ENCODE results near the gene TSPOAP1. TPM values are rescaled to one million over a fixed set of nuclear protein-coding genes. Genes with fewer than 3 reads are reported as not detected.

Gene TSPOAP1
- total and polyA plus RNA-seq, 3 donors from 2014 or later = 7.2 to 13.0 (median 8.2) TPM

DNA sequence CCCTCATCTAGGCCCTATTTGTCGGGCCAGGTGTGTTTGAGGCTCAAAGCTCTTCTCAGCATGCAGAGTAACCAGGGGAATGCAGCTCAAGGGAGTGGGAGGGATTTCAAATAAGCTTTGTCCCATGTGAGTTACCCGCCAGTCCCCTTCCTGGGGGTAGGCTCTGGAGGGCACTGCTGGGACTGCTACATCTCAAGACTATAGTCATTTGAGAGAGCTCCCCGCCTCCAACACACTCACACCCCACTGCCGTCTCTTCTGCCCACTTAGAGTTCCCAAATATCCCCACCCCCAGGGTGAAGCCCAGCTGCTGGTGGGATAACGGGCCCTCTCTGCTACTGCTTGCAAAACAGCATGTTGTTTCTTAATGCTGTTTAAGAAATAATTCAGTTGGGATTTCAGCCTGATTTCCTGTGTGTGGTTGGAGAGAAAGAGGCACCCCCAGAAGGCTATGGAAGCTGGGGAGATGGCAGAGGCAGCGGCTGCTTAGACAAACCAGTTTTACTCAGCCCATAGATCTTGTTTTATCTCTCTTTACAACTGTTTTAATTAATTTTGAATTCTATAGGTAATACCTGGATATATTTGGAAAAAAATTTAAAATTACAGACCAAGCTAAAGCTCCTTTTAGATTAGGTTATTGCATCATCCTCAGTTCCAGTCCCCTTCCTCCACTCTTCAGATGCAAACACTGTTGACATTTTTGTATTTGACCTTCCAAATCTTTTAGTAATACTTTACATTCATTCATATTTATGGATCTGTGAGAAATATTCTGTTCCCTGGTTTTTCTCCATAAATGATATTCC, 43.8 kb downstream of the TSPOAP1 start:
- no peak overlapping the region for H3K27ac ChIP-seq
- H3K4me3 ChIP-seq = no peak overlapping the region
- no peaks in the 10 kb centered on the region for H3K36me3 ChIP-seq (ENCODE audit: low read depth, missing control alignments)
- TF ChIP-seq, protein P1, sequence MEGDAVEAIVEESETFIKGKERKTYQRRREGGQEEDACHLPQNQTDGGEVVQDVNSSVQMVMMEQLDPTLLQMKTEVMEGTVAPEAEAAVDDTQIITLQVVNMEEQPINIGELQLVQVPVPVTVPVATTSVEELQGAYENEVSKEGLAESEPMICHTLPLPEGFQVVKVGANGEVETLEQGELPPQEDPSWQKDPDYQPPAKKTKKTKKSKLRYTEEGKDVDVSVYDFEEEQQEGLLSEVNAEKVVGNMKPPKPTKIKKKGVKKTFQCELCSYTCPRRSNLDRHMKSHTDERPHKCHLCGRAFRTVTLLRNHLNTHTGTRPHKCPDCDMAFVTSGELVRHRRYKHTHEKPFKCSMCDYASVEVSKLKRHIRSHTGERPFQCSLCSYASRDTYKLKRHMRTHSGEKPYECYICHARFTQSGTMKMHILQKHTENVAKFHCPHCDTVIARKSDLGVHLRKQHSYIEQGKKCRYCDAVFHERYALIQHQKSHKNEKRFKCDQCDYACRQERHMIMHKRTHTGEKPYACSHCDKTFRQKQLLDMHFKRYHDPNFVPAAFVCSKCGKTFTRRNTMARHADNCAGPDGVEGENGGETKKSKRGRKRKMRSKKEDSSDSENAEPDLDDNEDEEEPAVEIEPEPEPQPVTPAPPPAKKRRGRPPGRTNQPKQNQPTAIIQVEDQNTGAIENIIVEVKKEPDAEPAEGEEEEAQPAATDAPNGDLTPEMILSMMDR (IDR thresholded peaks at IDR 0.05) = no peak
- no peak for TF ChIP-seq POLR2A (IDR thresholded peaks at IDR 0.05)
- 62 to 68% methylated on average over 6 of the region's 6 CpGs for WGBS, 2 donors
- intact Hi-C loops (cut with DNase I; ENCODE audit: low total_unique reads) = no loop called here
- DNase-seq = peak; percentile 6
- peaks cover 3% of the 10 kb centered on the region for H3K4me1 ChIP-seq
- H3K9me3 ChIP-seq = no peaks in the 10 kb centered on the region
- H3K27me3 ChIP-seq = no peaks in the 10 kb centered on the region

DNA sequence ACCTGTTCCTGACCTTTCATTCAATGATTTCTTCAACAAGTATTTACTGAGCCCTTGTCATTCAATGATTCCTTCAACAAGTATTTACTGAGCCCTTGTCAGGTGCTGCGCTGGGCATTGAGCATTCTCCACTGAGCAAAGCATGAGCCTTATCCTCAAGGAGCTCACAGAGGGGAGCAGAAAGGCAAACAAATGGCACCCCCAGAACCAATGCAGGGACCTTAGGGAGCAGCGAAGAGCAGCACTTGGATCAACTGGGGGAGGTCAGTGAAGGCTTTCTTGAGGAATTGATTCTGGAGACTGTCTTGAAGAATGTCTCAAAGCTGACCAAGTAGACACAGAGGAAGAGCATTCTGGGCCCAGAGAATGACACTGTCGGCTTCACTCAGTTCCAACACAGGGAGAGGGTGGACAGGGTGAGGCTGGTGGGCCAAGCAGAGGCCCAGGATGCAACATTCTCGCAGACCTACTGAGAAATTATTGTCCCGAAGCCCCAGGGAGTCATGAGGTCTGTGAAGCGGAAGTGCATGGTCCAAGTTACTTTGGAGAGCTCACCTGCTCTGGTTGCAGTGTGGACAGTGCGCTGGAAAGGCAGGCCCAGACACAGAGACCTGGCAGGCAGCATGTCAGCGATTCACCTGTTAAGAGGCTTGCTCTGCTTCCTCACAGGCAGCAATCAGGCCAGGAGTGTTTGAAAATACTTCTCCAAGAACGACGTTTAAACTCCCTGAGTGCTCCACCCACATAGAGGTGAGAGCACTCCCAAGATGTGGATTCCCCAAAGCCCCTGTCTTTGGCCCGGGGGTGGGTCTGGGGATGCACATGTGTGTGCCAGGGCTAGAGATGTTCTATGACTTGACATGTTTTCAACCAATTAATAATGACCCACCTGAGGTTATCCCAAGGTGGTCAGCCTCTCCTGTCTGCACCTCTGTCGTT, 44.7 kb downstream of the TSPOAP1 start:
- peaks cover 5% of the 10 kb centered on the region for H3K4me1 ChIP-seq
- H3K36me3 ChIP-seq (ENCODE audit: low read depth, missing control alignments) = no peaks in the 10 kb centered on the region
- H3K9me3 ChIP-seq = no peaks in the 10 kb centered on the region
- WGBS, 2 donors = 77 to 80% methylated on average over 10 to 12 of the region's 12 CpGs
- intact Hi-C loops (cut with DNase I; ENCODE audit: low total_unique reads) = no loop called here
- no peak overlapping the region for H3K4me3 ChIP-seq
- no peaks in the 10 kb centered on the region for H3K27me3 ChIP-seq
- TF ChIP-seq POLR2A (IDR thresholded peaks at IDR 0.05) = no peak
- TF ChIP-seq, protein P1 (IDR thresholded peaks at IDR 0.05) = no peak
- no peak for DNase-seq
- H3K27ac ChIP-seq = no peak overlapping the region

DNA sequence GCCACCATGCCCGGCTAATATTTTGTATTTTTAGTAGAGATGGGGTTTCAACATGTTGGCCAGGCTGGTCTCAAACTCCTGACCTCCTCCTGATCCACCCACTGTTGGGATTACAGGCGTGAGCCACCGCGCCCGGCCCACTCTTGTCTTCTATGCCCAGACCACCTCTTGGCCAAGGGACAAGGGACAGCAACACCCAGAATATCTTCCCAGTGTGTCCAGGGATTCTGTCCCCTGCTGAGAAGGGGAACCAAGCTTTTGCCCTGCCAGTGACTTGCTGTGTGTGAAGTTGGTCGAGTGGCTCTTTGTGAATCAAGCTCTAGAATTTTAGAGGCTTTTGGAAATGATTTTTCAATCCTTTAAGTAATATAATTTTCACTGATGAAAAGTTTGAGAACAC, 46.2 kb downstream of the TSPOAP1 start:
- Histone ChIP-seq H3K4me1 (peaks cover 9% of the 10 kb centered on the region), H3K36me3 (ENCODE audit: low read depth, missing control alignments) (no peaks in the 10 kb centered on the region), H3K27ac (no peak overlapping the region), H3K9me3 (no peaks in the 10 kb centered on the region), H3K27me3 (no peaks in the 10 kb centered on the region), H3K4me3 (no peak overlapping the region)
- 89 to 90% methylated on average over 6 of the region's 6 CpGs for WGBS, 2 donors
- intact Hi-C loops (cut with DNase I; ENCODE audit: low total_unique reads) = no loop called here
- no peak for TF ChIP-seq POLR2A (IDR thresholded peaks at IDR 0.05)
- TF ChIP-seq, protein P1 (IDR thresholded peaks at IDR 0.05) = no peak
- no peak for DNase-seq

DNA sequence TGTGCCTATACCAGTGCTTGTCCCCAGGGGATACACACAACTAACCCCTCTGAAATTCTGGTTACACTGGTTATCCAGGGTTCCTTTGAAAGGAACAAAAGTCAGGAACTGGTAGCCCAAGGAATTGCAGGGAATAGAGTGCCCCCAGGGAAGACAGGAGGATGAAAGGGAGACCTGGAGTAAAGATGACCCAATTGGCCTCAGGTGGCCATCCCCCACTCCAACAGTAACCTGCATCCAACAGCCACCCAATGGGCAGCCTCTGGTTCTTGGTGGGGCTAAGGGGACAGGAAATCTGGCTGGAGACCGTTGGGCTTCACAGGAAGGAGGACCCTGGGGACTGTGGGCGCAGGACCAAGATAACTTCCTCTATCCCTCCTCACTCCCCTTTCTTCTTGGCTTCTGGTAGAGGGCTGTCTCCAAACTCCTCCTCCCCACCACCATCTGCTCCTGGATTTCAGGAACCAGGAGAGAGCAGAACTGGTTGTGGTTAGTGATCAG, 47.0 kb downstream of the TSPOAP1 start:
- no peaks in the 10 kb centered on the region for H3K27me3 ChIP-seq
- no peak overlapping the region for H3K4me3 ChIP-seq
- H3K36me3 ChIP-seq (ENCODE audit: low read depth, missing control alignments) = no peaks in the 10 kb centered on the region
- H3K4me1 ChIP-seq = peaks cover 9% of the 10 kb centered on the region
- H3K9me3 ChIP-seq = no peaks in the 10 kb centered on the region
- no peak overlapping the region for H3K27ac ChIP-seq
- WGBS, 2 donors = 48% methylated on average over 2 of the region's 2 CpGs; no CpG with 5 or more reads in 1 of the 2 donors
- no peak for DNase-seq
- TF ChIP-seq, protein P1 (IDR thresholded peaks at IDR 0.05) = no peak
- TF ChIP-seq POLR2A (IDR thresholded peaks at IDR 0.05) = no peak
- intact Hi-C loops (cut with DNase I; ENCODE audit: low total_unique reads) = no loop called here

All from testis (tissue), 3 donors.